H9 (cell line): Measurements from ENCODE around the gene CFAP46. TPM values are rescaled to one million over a fixed set of nuclear protein-coding genes. Genes with fewer than 3 reads are reported as not detected.

Experiments used
- DNase-seq: peaks from one replicate; pipeline ENCODE4 v3.0.0-alpha.2; 2017
- H2AFZ ChIP-seq: one replicate; pipeline ENCODE4 v1.6.1; 2013; ENCODE audit warnings: mild to moderate bottlenecking, low read length, control low read depth, moderate library complexity
- H2AK5ac ChIP-seq: 2 replicates; pipeline ENCODE4 v1.6.1; 2013; ENCODE audit warnings: low read length, control low read depth, mixed read lengths; ENCODE audit not compliant: insufficient read length
- H2BK120ac ChIP-seq: one replicate; pipeline ENCODE4 v1.6.1; 2013; ENCODE audit warnings: low read depth, mild to moderate bottlenecking, low read length, control low read depth, inconsistent platforms; ENCODE audit not compliant: poor library complexity, severe bottlenecking
- H2BK12ac ChIP-seq: 2 replicates; pipeline ENCODE4 v1.6.1; 2013; ENCODE audit warnings: low read length, control low read depth, mixed read lengths, low read depth; ENCODE audit not compliant: insufficient read length
- H2BK15ac ChIP-seq: 2 replicates; pipeline ENCODE4 v1.6.1; 2013; ENCODE audit warnings: low read depth, low read length, control low read depth
- H2BK20ac ChIP-seq: one replicate; pipeline ENCODE4 v1.6.1; 2013; ENCODE audit warnings: low read depth, mild to moderate bottlenecking, low read length, control low read depth, inconsistent platforms; ENCODE audit not compliant: poor library complexity, severe bottlenecking
- H2BK5ac ChIP-seq: 2 replicates; pipeline ENCODE4 v1.6.1; 2013; ENCODE audit warnings: low read length, control low read depth, mixed read lengths; ENCODE audit not compliant: insufficient read length
- H3K14ac ChIP-seq: 2 replicates; pipeline ENCODE4 v1.6.1; 2013; ENCODE audit warnings: low read length, control low read depth; ENCODE audit not compliant: insufficient read depth
- H3K18ac ChIP-seq: 2 replicates; pipeline ENCODE4 v1.6.1; 2013; ENCODE audit warnings: low read depth, mild to moderate bottlenecking, mixed read lengths, low read length, control low read depth; ENCODE audit not compliant: insufficient read length
- H3K23ac ChIP-seq: 2 replicates; pipeline ENCODE4 v1.6.1; 2013; ENCODE audit warnings: low read length, control low read depth, mixed read lengths, low read depth; ENCODE audit not compliant: insufficient read length
- H3K23me2 ChIP-seq: 2 replicates; pipeline ENCODE4 v1.6.1; 2013; ENCODE audit warnings: low read depth, mild to moderate bottlenecking, mixed read lengths, low read length, control low read depth; ENCODE audit not compliant: insufficient read length, poor library complexity, severe bottlenecking
- H3K27ac ChIP-seq: 2 replicates; pipeline ENCODE4 v1.5.1; 2013; ENCODE audit warnings: low read length, control low read depth, mixed read lengths, low read depth; ENCODE audit not compliant: insufficient read length
- H3K27me3 ChIP-seq: 2 replicates; pipeline ENCODE4 v1.6.1; 2013; ENCODE audit warnings: low read length, control low read depth, inconsistent platforms; ENCODE audit not compliant: insufficient read depth
- H3K4ac ChIP-seq: 2 replicates; pipeline ENCODE4 v1.6.1; 2013; ENCODE audit warnings: low read depth, mild to moderate bottlenecking, control low read depth, inconsistent platforms, low read length, moderate library complexity
- H3K4me1 ChIP-seq: 2 replicates; pipeline ENCODE4 v1.6.1; 2013; ENCODE audit warnings: low read length, control low read depth, inconsistent platforms; ENCODE audit not compliant: insufficient read depth
- H3K4me2 ChIP-seq: 2 replicates; pipeline ENCODE4 v1.6.1; 2013; ENCODE audit warnings: low read length, control low read depth, mixed read lengths; ENCODE audit not compliant: insufficient read length, insufficient read depth
- H3K56ac ChIP-seq: 2 replicates; pipeline ENCODE4 v1.6.1; 2013; ENCODE audit warnings: low read depth, mild to moderate bottlenecking, mixed read lengths, low read length, control low read depth; ENCODE audit not compliant: insufficient read length
- H3K79me1 ChIP-seq: 2 replicates; pipeline ENCODE4 v1.6.1; 2013; ENCODE audit warnings: low read depth, mild to moderate bottlenecking, moderate library complexity, low read length, control low read depth, inconsistent platforms; ENCODE audit not compliant: insufficient read depth, poor library complexity, severe bottlenecking
- H3K79me2 ChIP-seq: 2 replicates; pipeline ENCODE4 v1.6.1; 2013; ENCODE audit warnings: low read length, control low read depth, inconsistent platforms; ENCODE audit not compliant: insufficient read depth
- H3K9ac ChIP-seq: 2 replicates; pipeline ENCODE4 v1.6.1; 2013; ENCODE audit warnings: low read length, control low read depth, mixed read lengths; ENCODE audit not compliant: insufficient read length; ENCODE audit errors: extremely low read depth
- H3K9me3 ChIP-seq: one replicate; pipeline ENCODE4 v1.6.1; 2013; ENCODE audit warnings: low read depth, low read length, inconsistent platforms; ENCODE audit not compliant: control insufficient read depth
- H3T11ph ChIP-seq: one replicate; pipeline ENCODE4 v1.6.1; 2013; ENCODE audit warnings: mild to moderate bottlenecking, low read length, control low read depth, inconsistent platforms
- H4K20me1 ChIP-seq: one replicate; pipeline ENCODE4 v1.6.1; 2013; ENCODE audit not compliant: control insufficient read depth, insufficient read length, insufficient read depth
- H4K5ac ChIP-seq: 2 replicates; pipeline ENCODE4 v1.6.1; 2013; ENCODE audit warnings: low read depth, mild to moderate bottlenecking, mixed read lengths, low read length, control low read depth; ENCODE audit not compliant: insufficient read length
- H4K8ac ChIP-seq: replicated peaks from 2 replicates; pipeline ENCODE4 v1.6.1; 2013; ENCODE audit warnings: low read length, control low read depth, mixed read lengths, low read depth; ENCODE audit not compliant: insufficient read length
- H4K91ac ChIP-seq: 2 replicates; pipeline ENCODE4 v1.6.1; 2013; ENCODE audit warnings: low read depth, mild to moderate bottlenecking, moderate library complexity, mixed read lengths, low read length, control low read depth; ENCODE audit not compliant: insufficient read length
- H3K27ac Mint-ChIP-seq, 3 experiments: 2 replicates in 2 of 3; 3 replicates in 1 of 3; pipeline ENCODE4 v1.8.0; 2020 to 2021; ENCODE audit warnings: mixed read lengths in 3 of 3, mild to moderate bottlenecking in 1 of 3, moderate library complexity in 1 of 3
- H3K27me3 Mint-ChIP-seq: 2 replicates; pipeline ENCODE4 v1.8.0; 2021; ENCODE audit warnings: low read depth, mild to moderate bottlenecking, moderate library complexity, mixed read lengths
- H3K36me3 Mint-ChIP-seq, 3 experiments: 2 replicates in 2 of 3; 3 replicates in 1 of 3; pipeline ENCODE4 v1.8.0; 2020 to 2021; ENCODE audit warnings: low read depth in 3 of 3, mixed read lengths in 3 of 3; ENCODE audit not compliant: insufficient read depth in 1 of 3
- H3K4me1 Mint-ChIP-seq, 2 experiments: 2 replicates each; pipeline ENCODE4 v1.8.0; 2020; ENCODE audit warnings: mixed read lengths in 2 of 2
- H3K4me3 Mint-ChIP-seq, 2 experiments: 2 replicates in 1 of 2; 3 replicates in 1 of 2; pipeline ENCODE4 v1.8.0; 2020 to 2021; ENCODE audit warnings: mild to moderate bottlenecking in 2 of 2, mixed read lengths in 2 of 2, moderate library complexity in 1 of 2
- H3K9me3 Mint-ChIP-seq, 2 experiments: 2 replicates in 1 of 2; 3 replicates in 1 of 2; pipeline ENCODE4 v1.8.0; 2020; ENCODE audit warnings: mild to moderate bottlenecking in 2 of 2, mixed read lengths in 2 of 2, moderate library complexity in 1 of 2
- WGBS: extraction: QIAGEN DNeasy Blood & Tissue Kit; methylation state at CpG from one replicate; pipeline ENCODE4 v1.1.7; 2013; ENCODE audit warnings: missing lambda C conversion rate, low lambda C conversion rate, mixed read lengths; ENCODE audit not compliant: insufficient read length; ENCODE audit errors: extremely low coverage; 5-methylcytosine and 5-hydroxymethylcytosine counted together
- total RNA-seq: library from RNA; stranded (reverse); gene quantifications from 2 replicates; pipeline ENCODE4 v1.2.1, GENCODE V29; 2021
- TF ChIP-seq, protein P1 (sequence below): fragments of 200-600 bp; sonication (generic); conservative IDR thresholded peaks from 3 replicates; pipeline ENCODE4 v1.8.0; 2021; ENCODE audit warnings: antibody characterized with exemption, mild to moderate bottlenecking

Gene CFAP46
- total RNA-seq, 1 experiment from 2014 or later, result 3.1 TPM

DNA sequence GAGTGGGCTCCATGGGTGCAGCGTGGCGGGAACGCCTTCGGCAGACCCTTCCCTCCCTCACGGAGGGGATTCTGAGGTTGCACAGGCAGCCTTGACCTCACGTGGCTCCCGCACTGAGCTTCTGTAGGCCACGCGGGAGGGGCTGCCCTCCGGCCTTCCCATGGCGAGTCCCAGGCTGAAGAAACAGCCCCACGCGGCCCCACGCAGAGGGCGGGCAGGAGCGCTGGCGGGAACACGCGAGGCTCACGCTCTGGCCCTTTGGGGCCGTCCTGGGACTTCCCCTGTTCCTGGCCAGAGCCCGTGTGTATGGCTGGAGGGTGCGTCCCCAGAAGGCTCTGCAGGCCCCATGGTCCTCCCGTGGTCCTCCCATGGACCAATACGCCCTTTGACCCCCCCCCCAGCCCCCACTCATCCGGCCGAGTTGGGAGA lies 134.7 kb downstream of the CFAP46 start:
- Histone ChIP-seq H3K14ac (no peak overlapping the region), H3K4me1 (no peaks in the 10 kb centered on the region), H2BK5ac (no peak overlapping the region), H2BK15ac (no peak overlapping the region), H3T11ph (no peak overlapping the region), H3K4ac (no peak overlapping the region), H4K91ac (no peak overlapping the region), H3K27me3 (no peaks in the 10 kb centered on the region), H3K56ac (no peak overlapping the region), H3K79me1 (no peaks in the 10 kb centered on the region), H2AK5ac (no peak overlapping the region), H2BK12ac (no peak overlapping the region), H3K9ac (no peak overlapping the region), H3K9me3 (no peaks in the 10 kb centered on the region), H2BK20ac (no peak overlapping the region), H4K8ac (no peak overlapping the region), H3K4me2 (no peak overlapping the region), H3K23ac (no peak overlapping the region), H3K79me2 (no peaks in the 10 kb centered on the region), H3K27ac (no peak overlapping the region), H2AFZ (no peak overlapping the region), H2BK120ac (no peak overlapping the region), H4K5ac (no peak overlapping the region), H4K20me1 (no peaks in the 10 kb centered on the region), H3K18ac (no peak overlapping the region), H3K23me2 (no peaks in the 10 kb centered on the region)
- Mint-ChIP-seq H3K9me3 (no peaks in the 10 kb centered on the region), H3K27ac (no peak overlapping the region), H3K4me3 (no peak overlapping the region), H3K4me1 (peaks cover 0 to 14% of the 10 kb centered on the region in 2 experiments; a peak in 2 of 4 replicates), H3K36me3 (no peaks in the 10 kb centered on the region), H3K27me3 (no peaks in the 10 kb centered on the region; the same call in none of the 2 replicates)
- no CpG with 5 or more reads among the region's 27 CpGs for WGBS
- TF ChIP-seq, protein P1, sequence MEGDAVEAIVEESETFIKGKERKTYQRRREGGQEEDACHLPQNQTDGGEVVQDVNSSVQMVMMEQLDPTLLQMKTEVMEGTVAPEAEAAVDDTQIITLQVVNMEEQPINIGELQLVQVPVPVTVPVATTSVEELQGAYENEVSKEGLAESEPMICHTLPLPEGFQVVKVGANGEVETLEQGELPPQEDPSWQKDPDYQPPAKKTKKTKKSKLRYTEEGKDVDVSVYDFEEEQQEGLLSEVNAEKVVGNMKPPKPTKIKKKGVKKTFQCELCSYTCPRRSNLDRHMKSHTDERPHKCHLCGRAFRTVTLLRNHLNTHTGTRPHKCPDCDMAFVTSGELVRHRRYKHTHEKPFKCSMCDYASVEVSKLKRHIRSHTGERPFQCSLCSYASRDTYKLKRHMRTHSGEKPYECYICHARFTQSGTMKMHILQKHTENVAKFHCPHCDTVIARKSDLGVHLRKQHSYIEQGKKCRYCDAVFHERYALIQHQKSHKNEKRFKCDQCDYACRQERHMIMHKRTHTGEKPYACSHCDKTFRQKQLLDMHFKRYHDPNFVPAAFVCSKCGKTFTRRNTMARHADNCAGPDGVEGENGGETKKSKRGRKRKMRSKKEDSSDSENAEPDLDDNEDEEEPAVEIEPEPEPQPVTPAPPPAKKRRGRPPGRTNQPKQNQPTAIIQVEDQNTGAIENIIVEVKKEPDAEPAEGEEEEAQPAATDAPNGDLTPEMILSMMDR, result no peak
- no peak for DNase-seq
